Neural progenitor cell (in vitro differentiated cells): ENCODE measurements around the gene UNC45A. TPM values are rescaled to one million over a fixed set of nuclear protein-coding genes. Genes with fewer than 3 reads are reported as not detected.

ENCODE experiments used
- DNase-seq: peaks from one replicate; pipeline ENCODE4 v3.0.0-alpha.2; 2016; ENCODE audit warnings: low spot score
- H2AFZ ChIP-seq: fragments of 200-600 bp; sonication (generic); replicated peaks from 2 replicates; pipeline ENCODE4 v1.6.1; 2016; ENCODE audit warnings: antibody characterized with exemption
- H3F3A ChIP-seq: fragments of 200-600 bp; sonication (generic); 2 replicates; pipeline ENCODE4 v1.6.1; 2016; ENCODE audit warnings: antibody characterized with exemption, low read depth
- H3K27ac ChIP-seq: fragments of 200-600 bp; sonication (generic); 2 replicates; pipeline ENCODE4 v1.5.1; 2016; ENCODE audit warnings: mild to moderate bottlenecking
- H3K27me3 ChIP-seq: fragments of 200-600 bp; sonication (generic); 2 replicates; pipeline ENCODE4 v1.6.1; 2016; ENCODE audit warnings: mild to moderate bottlenecking, moderate library complexity
- H3K36me3 ChIP-seq: fragments of 200-600 bp; sonication (generic); 2 replicates; pipeline ENCODE4 v1.5.1; 2016
- H3K4me1 ChIP-seq: fragments of 200-600 bp; sonication (generic); 2 replicates; pipeline ENCODE4 v1.6.1; 2016; ENCODE audit warnings: mixed run types
- H3K4me2 ChIP-seq: fragments of 200-600 bp; sonication (generic); 2 replicates; pipeline ENCODE4 v1.6.1; 2016
- H3K4me3 ChIP-seq: fragments of 200-600 bp; sonication (generic); 2 replicates; pipeline ENCODE4 v1.5.1; 2016
- H3K79me2 ChIP-seq: fragments of 200-600 bp; sonication (generic); 2 replicates; pipeline ENCODE4 v1.6.1; 2016; ENCODE audit warnings: low read depth
- H3K9ac ChIP-seq: fragments of 200-600 bp; sonication (generic); 2 replicates; pipeline ENCODE4 v1.6.1; 2016
- H3K9me3 ChIP-seq: fragments of 200-600 bp; sonication (generic); 2 replicates; pipeline ENCODE4 v1.5.1; 2016; ENCODE audit warnings: low read depth
- H4K20me1 ChIP-seq: fragments of 200-600 bp; sonication (generic); 2 replicates; pipeline ENCODE4 v1.6.1; 2016; ENCODE audit warnings: low read depth
- H3K27ac Mint-ChIP-seq: 3 replicates; pipeline ENCODE4 v1.8.0; 2021; ENCODE audit warnings: mixed read lengths
- H3K27me3 Mint-ChIP-seq: 2 replicates; pipeline ENCODE4 v1.8.0; 2022; ENCODE audit warnings: low read depth, mild to moderate bottlenecking, inconsistent platforms, moderate library complexity, mixed read lengths; ENCODE audit not compliant: insufficient read depth
- H3K36me3 Mint-ChIP-seq: 3 replicates; pipeline ENCODE4 v1.8.0; 2021; ENCODE audit warnings: mixed read lengths
- H3K4me1 Mint-ChIP-seq: 3 replicates; pipeline ENCODE4 v1.8.0; 2021; ENCODE audit warnings: mixed read lengths
- H3K4me3 Mint-ChIP-seq: 3 replicates; pipeline ENCODE4 v1.8.0; 2021; ENCODE audit warnings: mild to moderate bottlenecking, moderate library complexity, mixed read lengths
- H3K9me3 Mint-ChIP-seq: 3 replicates; pipeline ENCODE4 v1.8.0; 2020; ENCODE audit warnings: mixed read lengths
- CTCF ChIP-seq: fragments of 200-600 bp; sonication (generic); IDR thresholded peaks from 2 replicates; pipeline ENCODE4 v1.5.1; 2017; ENCODE audit warnings: antibody characterized with exemption, mild to moderate bottlenecking
- EZH2 ChIP-seq: fragments of 200-600 bp; sonication (generic); IDR thresholded peaks from 2 replicates; pipeline ENCODE4 v1.6.1; 2017; ENCODE audit warnings: antibody characterized with exemption, mild to moderate bottlenecking, moderate library complexity
- EZH2phosphoT487 ChIP-seq: fragments of 200-600 bp; sonication (generic); IDR thresholded peaks from 2 replicates; pipeline ENCODE4 v1.6.1; 2017; ENCODE audit warnings: antibody characterized with exemption
- total RNA-seq: library from RNA; depleted of rRNA; stranded (reverse); fragments of >200 nt; gene quantifications from 2 replicates; pipeline ENCODE4 v1.2.3, GENCODE V29; 2015; ENCODE audit warnings: low replicate concordance

Gene UNC45A
- total RNA-seq, 1 donor from 2014 or later: 47.7 TPM

DNA sequence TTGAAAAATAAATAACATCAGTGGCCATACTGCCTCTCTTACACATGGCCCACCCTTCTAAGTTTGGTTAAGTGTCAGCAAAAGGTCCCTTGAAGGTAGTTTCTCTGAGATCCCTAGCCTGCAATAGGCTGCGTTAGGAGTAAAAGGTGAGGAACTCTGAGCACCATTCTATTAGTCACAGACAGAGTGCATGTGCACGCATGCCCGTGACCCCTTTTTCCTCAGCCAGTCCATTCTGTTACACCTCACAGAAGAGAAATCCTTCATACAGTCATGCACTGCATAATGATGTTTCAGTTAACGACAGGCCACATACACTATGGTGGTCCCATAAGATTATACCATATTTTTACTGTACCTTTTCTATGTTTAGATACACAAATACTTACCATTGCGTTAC is 32.1 kb downstream of the UNC45A start:
- Mint-ChIP-seq H3K4me1 (no peaks in the 10 kb centered on the region), H3K4me3 (no peak overlapping the region), H3K27me3 (no peaks in the 10 kb centered on the region), H3K27ac (no peak overlapping the region), H3K9me3 (no peaks in the 10 kb centered on the region), H3K36me3 (peaks cover 33% of the 10 kb centered on the region)
- no peaks in the 10 kb centered on the region for H3K4me1 ChIP-seq
- H3K4me2 ChIP-seq: no peak overlapping the region
- peaks cover 6% of the 10 kb centered on the region for H3K36me3 ChIP-seq
- H3K27ac ChIP-seq: no peak overlapping the region
- peaks cover 17% of the 10 kb centered on the region for H3F3A ChIP-seq
- no peaks in the 10 kb centered on the region for H3K9me3 ChIP-seq
- TF ChIP-seq EZH2 (no peak), CTCF (no peak), EZH2phosphoT487 (no peak)
- H3K9ac ChIP-seq: no peak overlapping the region
- H3K4me3 ChIP-seq: no peak overlapping the region
- no peak overlapping the region for H2AFZ ChIP-seq
- no peaks in the 10 kb centered on the region for H3K79me2 ChIP-seq
- no peak for DNase-seq
- H3K27me3 ChIP-seq: no peaks in the 10 kb centered on the region
- peaks cover 6% of the 10 kb centered on the region for H4K20me1 ChIP-seq

- H3K9me3 Mint-ChIP-seq: no peaks in the 10 kb centered on the region
- Histone ChIP-seq H3K9me3 (no peaks in the 10 kb centered on the region), H3K27me3 (no peaks in the 10 kb centered on the region), H4K20me1 (peaks cover 6% of the 10 kb centered on the region), H3K79me2 (no peaks in the 10 kb centered on the region), H3F3A (peaks cover 17% of the 10 kb centered on the region), H3K4me3 (no peak overlapping the region), H3K36me3 (peaks cover 6% of the 10 kb centered on the region), H3K27ac (no peak overlapping the region), H2AFZ (no peak overlapping the region), H3K4me1 (no peaks in the 10 kb centered on the region), H3K4me2 (no peak overlapping the region), H3K9ac (no peak overlapping the region)
- no peaks in the 10 kb centered on the region for H3K4me1 Mint-ChIP-seq
- TF ChIP-seq EZH2: no peak
- no peak for TF ChIP-seq EZH2phosphoT487
- TF ChIP-seq CTCF: no peak
- no peak for DNase-seq
- no peak overlapping the region for H3K4me3 Mint-ChIP-seq
- H3K36me3 Mint-ChIP-seq: peaks cover 34% of the 10 kb centered on the region
- no peaks in the 10 kb centered on the region for H3K27me3 Mint-ChIP-seq
- no peak overlapping the region for H3K27ac Mint-ChIP-seq
Measured at GRCh38 chr15:90968434-90968833, 33.3 kb downstream of the UNC45A start.

DNA sequence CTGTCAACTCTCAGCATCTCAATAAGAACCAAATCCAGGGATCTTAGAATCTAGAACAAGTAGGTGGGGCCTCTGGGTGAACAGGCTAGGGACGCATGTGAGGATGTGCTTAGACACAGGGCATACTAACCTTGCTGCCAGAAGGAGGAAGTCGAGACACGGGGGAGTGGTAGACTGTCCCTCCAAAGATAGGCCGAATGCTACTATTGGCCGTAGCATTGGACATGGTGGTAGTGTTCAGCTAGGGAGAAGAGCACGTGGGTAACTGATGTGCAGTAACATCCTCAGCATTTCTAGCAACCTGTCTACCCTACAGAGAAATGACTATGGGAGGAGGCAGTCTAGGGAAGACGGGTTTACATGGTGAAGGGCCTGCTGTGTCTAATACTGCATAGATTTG is 35.2 kb downstream of the UNC45A start:
- H3K27ac Mint-ChIP-seq: no peak overlapping the region
- Histone ChIP-seq H3K4me3 (no peak overlapping the region), H3K4me1 (no peaks in the 10 kb centered on the region), H3K9ac (no peak overlapping the region), H3K27me3 (no peaks in the 10 kb centered on the region), H3K36me3 (peaks cover 2% of the 10 kb centered on the region), H3K9me3 (no peaks in the 10 kb centered on the region), H4K20me1 (peaks cover 6% of the 10 kb centered on the region), H3F3A (peaks cover 17% of the 10 kb centered on the region), H3K79me2 (no peaks in the 10 kb centered on the region), H3K4me2 (no peak overlapping the region), H2AFZ (no peak overlapping the region), H3K27ac (no peak overlapping the region)
- DNase-seq: no peak
- H3K4me3 Mint-ChIP-seq: no peak overlapping the region
- H3K27me3 Mint-ChIP-seq: no peaks in the 10 kb centered on the region
- H3K36me3 Mint-ChIP-seq: peaks cover 42% of the 10 kb centered on the region
- TF ChIP-seq CTCF: no peak
- no peak for TF ChIP-seq EZH2phosphoT487
- TF ChIP-seq EZH2: no peak
- no peaks in the 10 kb centered on the region for H3K4me1 Mint-ChIP-seq
- H3K9me3 Mint-ChIP-seq: no peaks in the 10 kb centered on the region

DNA sequence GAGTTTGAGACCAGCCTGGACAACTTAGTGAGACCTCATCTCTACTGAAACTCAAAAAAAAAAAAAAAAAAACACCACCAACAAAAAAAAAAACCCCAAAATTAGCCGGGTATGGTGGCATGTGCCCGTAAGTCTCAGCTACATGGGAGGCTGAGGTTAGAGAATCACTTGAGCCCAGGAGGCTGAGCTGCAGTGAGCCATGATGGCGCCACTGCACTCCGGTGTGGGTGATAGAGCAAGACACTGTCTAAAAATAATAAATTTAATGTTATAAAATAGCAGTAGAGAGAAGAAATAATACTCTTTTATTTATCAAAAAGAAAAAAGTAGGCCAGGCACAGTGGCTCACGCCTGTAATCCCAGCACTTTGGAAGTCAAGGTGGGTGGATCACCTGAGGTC is 37.0 kb downstream of the UNC45A start:
- Histone ChIP-seq H3K4me1 (no peaks in the 10 kb centered on the region), H4K20me1 (no peaks in the 10 kb centered on the region), H3K36me3 (peaks cover 12% of the 10 kb centered on the region), H3K4me2 (no peak overlapping the region), H3K27ac (no peak overlapping the region), H3K27me3 (no peaks in the 10 kb centered on the region), H3K9me3 (no peaks in the 10 kb centered on the region), H3F3A (peaks cover 13% of the 10 kb centered on the region), H3K9ac (no peak overlapping the region), H2AFZ (no peak overlapping the region), H3K4me3 (no peak overlapping the region), H3K79me2 (no peaks in the 10 kb centered on the region)
- TF ChIP-seq EZH2phosphoT487 (no peak), CTCF (no peak), EZH2 (no peak)
- H3K36me3 Mint-ChIP-seq: peaks cover 41% of the 10 kb centered on the region
- no peaks in the 10 kb centered on the region for H3K27me3 Mint-ChIP-seq
- H3K4me1 Mint-ChIP-seq: no peaks in the 10 kb centered on the region
- H3K9me3 Mint-ChIP-seq: no peaks in the 10 kb centered on the region
- DNase-seq: no peak
- no peak overlapping the region for H3K27ac Mint-ChIP-seq
- no peak overlapping the region for H3K4me3 Mint-ChIP-seq
